ENCODE data around the gene SMAD6.
"Not testable (repeated sequence)": the region's sequence is repeated elsewhere in the genome, so short reads cannot be mapped to it uniquely, and the experiment has no call there.

The SMAD6 gene

DNA sequence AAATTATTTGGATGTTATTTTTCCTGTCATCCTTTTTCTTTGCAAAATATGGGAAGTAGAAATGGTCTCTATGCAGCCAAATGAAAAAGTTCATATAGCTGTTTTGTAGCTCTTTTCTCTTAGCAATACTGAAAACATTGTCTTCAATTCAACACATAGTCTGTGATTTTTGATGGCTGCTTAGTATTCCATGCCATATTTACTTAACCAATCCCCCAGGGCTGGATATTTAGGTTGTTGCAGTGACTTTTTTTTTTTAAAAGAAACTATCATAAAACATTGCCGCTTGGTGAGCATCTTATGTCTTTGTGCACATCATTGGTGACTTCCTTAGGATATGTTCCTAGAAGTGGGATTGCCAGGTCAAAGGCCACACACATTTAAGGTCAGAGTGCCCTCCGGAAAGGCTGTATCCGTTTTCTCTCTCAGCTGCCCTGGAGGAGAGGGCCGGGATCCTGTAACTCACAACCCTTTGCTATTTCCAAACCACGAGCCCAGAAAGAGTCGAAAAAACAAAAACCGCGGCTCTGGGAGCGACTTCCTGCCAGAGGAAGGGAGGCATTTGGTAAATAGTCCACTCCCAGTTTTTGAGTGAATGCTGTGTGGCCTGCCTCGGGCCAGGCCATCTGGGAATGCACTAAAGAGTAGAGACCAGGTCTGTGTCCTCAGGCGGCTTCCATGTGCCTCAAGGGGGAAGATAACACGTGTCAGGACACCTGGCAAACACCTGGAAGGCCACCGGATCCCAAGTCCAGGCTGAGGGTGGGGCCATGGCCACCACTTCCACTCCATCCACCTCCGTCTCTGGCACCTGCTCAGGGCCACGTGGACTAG is 41.9 kb downstream of the SMAD6 start:
- no peak for DNase-seq

DNA sequence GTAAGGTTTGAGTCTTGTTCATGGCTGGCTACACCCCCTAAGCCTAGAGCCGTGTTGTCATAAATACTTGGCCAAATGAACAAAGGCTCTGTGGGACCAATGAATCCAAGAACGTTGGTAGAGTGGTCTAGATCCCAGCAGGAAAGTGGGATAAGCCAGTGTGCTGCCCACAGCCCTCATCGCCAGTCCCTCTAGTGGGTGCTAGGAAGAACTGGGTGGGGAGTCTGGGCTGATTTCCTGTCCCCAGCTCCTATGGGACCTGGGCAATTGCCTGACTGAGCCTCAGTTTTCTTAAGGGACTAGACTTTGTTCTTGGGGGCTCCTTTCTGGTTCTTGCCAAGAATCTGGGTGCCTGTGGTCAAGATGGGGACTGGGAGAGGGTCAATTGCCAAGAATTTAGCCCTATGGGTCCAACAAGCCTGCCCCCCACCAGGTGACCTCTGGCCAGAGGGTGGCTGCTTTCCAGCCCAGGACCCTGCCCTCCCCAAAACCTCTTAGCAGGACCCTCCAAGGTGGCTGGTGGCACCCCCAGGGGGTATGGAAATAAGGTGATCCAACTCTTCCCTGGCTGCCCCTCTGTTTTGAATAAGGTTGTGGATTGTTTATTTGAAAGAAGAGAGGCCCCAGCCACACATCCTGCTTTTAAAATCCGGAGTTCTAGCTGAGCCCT is 42.7 kb downstream of the SMAD6 start:
- no peak for DNase-seq

DNA sequence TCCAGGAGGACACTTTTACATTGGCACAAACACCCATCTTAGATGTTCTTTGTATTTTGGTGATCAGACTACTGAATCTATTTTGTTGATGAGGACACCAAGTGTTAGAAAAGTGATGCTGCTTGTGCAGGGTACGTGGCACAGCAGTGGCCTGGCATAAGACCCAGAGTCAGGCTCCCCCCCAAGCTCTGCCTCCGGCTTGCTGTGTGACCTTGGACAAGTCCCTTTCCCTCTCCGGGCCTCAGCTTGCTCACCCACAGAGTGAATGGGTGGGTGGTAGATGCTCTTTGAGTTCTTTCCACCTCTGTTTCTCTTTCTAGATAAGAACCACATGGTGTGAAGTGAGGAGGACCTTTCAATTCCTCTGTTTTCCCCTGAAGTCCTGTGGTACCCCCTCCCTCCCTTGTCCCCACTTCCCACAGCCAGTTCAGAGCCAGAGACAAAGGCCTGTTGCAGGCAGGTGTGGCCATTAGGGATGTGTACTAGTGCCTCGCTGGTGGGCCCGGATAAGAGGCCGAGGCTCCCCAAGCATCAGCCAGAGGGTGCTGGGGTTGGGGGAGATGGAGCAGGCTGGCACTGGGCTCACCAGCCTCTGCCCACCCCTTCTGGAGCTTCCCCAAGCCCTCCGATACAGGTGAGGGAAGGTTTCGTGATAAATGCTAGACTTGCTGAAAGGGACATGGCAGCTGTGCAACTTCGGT is 43.6 kb downstream of the SMAD6 start:
- DNase-seq: no peak

DNA sequence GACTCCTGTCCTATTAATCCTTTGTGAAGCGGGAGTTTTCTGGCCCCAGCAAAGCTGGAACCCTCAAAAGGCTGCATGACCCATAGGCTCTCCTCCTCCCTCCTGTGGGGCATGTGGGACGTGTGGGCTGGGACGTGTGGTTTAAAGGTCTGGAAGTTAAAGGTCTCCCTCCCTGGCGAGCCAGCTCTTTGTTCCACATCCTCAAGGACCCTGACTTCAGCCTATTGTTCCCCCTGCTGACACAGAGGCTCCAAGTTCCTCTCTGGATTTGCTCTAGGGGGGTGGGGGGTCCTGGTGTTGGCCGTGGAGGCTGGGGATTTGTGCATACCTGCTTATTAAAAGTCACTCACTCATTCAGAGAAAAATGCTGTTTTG is 44.2 kb downstream of the SMAD6 start:
- DNase-seq: no peak

DNA sequence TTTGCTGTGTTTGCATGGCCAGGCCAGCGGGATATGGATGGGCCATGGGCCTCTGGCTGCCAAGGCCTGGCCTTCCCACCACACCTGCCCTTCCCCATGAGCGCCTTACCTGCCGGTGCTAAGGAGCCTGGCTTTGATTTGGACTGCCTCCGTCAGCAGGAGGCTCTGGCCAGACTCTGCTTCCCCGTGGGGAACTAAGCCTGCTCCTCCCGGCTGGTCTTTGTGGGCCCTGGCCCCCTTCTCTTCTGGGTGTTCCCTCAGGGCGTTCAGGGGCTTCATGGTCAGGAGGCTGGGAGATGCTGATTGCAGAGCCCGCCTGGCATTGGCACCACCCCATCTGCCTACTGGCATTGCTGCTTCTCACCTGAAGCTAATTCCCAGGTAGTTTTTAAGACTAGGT is 45.2 kb downstream of the SMAD6 start:
- no peak for DNase-seq

DNA sequence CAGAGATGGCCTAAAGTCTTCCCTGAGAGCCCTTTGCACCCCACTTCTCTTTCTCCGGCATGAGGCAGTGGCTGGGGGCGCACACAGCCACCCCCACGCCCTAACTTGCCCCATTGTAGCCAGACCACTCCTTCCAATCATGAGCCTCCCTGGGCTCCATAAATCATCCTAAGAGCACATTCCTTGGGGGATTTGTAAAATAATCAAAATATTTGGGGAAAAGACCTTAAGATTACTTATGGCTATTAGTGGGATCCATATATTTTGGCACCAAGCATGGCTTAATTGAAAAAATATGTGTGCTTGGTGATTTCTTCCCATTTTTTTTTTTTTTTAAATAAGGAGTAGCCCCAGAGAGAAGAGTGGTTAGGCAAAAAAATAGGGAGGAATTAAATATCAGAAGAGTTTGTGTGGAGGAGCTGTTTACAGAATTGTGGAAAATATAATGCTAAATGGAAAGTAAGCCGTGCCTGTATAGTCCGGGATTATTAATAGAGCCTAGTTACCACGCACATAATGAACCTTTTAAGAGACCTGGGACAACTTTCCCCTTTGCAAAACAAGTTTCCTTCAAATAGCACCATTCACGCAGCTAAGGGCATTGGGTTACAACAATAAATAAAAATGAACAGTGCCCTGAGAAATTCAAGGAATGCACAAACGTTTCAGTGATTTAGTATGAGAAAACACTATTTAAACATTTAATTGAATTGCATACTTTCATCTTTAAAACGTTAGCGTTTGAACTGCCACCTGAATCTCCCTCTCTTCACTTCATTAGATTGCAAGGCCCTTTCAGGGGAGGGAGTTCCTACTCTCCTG is 46.1 kb downstream of the SMAD6 start:
- DNase-seq: no peak

DNA sequence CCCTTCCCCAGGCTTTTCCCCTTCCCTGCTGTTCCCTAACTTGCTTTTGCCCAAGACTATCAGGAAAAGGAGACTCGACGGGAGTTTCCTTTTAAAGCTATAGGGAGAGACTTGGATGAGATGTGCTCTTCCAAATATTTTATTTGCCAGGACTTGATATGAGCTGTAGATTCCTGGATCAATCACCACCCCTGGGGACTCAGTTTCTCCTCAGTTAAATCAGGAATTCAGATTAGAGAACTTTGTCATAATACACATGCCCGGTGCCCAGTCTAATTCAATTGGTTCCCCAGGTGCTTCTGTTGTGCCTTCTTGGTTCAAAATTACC is 46.6 kb downstream of the SMAD6 start:
- DNase-seq: no peak

DNA sequence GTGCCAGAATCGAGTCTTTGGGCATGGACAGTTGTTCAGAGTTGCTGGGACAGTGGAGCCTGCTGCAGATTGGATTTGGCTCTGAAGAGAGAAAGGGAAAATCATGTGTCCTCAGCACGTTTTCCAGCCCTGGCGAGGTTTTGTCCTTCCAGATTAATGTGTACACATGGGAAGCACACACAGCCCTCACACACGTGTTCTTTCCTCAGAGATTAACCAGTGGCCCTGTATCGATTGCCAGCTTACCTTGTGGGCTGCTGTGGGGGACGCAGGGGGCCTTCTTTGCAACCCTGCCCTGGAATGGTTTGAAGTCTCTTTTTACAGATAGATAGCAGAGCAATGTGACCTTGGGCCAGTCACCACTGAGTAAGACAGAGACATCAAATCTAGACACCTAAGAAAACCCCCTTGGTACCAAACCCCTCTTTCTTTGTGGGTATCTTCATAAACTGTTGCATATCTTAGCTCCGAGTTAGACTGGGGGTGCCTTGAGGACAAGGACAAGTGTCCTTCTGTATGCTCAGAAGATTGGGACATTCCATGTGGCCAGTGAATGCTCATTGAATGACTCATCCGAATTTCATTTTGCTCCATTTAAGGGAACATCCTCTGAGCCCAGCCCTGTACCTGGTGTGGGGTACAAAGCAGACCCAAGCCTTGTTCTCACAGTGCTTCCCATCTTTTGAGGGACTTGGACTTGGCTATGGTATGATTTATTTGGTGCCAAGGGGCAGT is 48.0 kb downstream of the SMAD6 start:
- no peak for DNase-seq

DNA sequence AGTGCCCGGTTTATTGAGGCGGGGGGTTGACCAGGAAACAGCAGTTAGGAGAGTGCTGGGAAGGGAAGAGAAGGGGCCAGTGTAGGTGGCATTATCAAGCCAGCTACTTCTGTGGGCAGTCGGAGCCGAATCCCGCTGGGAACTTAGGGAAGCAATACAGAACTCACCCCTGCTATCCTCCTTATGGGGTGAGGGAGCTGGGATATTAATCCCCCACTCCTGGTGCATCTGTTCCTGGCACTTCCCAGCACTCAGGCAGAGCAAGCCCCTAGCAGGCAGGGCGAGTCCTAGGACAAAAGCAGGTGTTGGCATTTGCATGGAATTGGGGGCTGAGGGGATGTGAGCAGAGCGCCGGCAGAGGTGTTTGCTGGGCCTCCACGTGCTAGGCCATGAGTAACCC is 48.6 kb downstream of the SMAD6 start:
- no peak for DNase-seq

DNA sequence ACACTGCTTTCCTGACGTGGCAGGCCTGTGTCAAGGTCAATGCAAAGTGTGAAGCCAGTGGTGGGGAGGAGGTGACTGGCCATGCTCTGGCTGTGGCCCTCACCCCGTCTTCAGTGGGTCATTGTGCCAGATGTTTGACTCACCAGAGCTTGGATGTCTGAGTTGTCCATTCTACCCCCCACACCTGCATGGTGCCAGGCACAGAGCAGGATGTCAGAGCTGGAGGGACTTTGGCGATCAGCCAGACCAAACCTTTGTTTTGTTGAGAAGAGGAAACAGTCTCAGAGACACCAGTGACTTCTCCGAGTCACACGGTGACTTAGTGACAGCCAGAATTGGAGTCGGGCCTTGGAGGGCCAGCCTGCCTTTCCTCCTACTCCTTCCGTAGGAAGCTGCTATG is 49.5 kb downstream of the SMAD6 start:
- DNase-seq: no peak

DNA sequence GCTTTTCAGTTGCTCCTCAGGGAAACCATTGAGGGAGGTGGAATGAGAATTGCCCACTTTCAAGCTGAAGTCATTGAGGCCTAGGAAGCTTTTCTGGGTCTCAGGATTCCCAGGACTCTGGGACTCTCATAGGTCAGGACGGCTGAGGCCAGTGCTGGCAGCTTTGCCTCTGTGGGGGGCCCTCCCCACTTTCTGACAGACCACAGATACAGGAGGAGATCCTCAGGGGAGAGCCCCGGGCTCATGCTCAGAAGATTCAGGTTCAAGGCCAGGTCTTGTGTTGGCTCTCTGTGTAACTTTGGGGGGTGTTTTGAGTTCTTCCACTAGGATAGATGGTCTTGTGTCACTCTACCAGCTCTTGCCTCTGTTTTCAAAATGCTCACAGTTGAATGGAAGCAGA is 50.0 kb downstream of the SMAD6 start:
- no peak for DNase-seq

DNA sequence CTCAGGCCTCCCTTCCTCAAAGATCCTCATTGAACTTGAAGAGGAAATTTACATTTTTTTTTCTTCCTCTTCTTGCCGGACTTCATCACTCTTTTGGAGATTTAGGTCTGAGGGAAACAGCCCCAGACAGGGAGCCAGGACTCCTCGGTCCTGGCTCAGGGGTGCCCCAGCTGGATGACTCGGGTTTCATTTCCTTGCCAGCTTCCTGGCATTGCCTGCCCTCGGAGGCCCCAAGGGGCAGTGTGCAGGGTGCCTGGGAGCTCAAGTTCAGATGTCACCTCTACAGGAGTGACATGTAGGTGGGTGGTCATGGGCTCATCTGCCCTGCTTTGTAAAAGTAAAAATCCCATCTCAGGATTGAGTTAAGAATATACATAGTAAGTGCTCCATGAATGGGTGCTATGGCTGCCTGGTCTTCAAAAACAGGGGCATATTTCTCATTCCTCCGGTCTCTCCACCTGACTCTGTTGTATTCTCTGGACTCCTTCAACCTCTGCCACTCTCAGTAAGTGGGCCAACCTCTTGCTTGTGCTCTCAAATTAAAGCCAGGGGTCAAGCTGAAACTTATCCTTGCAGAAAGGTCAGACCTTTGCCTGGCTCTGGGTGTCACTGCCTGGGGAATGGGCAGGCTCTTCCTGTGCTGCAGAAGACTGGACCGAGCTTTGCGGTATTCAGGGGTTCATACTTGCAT is 51.8 kb downstream of the SMAD6 start:
- no peak for DNase-seq

DNA sequence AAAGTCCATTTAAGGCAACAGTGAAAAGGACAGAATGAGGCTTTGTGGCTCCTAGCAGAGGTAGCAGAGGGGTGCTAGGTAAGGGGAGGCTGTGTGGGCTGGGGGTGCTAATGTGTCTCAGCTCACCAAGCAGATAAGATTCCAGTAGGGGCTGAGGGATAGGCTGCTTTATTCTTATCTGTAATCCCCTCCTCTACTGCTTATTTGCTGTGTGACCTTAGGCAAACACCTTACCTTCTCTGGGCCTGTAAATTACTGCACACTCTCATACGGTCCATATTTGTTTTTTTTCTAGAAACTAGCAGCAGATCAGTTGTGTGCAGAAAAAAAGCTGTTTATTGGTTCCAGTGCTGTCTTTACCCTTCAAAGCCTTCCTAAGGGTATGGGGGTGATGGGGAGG is 52.8 kb downstream of the SMAD6 start:
- no peak for DNase-seq

DNA sequence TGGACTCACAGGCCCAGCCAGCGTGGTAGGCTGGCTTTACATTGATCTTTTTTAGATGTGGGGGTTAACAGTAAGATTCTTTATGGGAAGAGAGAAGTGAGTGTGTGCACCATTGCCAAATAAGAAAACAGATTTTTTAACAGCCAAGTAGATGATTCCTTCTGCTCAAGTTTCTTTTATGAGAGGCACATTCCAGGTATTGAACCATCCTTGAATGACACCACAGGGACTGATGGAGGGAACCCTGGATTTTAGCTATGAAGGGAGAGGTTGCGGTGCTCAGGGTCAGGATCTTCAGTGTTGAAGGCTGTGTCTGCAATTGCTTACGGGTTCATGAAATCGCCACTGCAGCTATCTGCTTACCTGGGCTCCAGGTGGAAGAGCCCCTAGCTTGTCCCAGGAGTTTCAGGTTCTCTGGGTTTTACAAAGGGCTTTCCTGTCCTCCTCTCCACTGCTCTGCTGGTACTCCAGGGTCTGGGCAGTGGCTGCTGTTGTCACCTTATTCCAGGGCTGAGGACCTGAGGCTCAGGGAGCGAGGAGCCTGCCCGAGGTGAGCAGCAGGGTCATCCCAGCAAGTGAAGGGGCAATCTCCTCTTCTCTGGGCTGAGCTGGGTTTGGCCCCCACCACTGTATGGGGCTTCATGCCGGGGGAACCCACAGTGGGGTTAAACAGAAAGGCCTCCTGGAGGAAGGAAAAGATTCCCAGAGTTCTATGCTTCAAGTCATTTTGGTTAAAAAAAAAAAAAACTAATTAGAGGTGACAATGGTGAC is 53.4 kb downstream of the SMAD6 start:
- no peak for DNase-seq

DNA sequence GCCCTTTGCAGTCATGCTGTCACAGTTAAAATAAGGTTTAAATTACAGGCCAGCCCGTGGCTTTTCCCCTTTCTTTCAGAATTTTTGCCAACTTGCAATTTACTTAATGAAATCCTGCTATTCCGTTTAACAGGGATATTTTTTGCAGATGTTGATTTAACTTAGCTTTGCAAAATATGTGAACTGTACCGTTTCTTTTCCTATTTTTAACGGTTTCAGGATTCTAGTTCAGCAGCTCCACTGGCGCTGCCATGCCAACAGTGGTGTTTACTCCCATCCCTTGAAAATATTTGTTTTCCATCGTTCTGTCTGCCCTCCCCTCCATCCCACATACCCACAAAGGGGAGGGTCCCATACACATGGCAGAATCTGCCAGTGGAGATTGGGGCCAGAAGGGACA is 54.3 kb downstream of the SMAD6 start:
- DNase-seq: peak; percentile 81

DNA sequence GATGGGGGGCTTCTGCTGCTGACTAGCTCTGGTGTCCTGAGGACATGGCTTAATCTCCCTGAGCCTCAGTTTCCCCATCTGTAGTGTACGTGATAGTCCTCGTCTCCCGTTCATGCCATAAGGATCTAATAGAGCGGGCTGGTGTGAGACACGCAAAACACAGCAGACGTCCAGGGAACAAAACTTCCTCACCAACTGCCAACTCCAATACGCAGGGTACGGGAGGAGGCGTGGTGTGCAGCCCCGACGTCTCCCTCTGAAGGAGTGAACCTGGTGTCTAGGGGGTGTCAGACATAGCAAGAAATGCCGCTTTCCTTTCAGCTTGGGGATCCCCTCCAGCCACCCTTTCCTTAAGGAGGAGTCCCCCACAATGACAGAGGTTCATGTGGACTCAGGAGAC is 55.0 kb downstream of the SMAD6 start:
- DNase-seq: no peak

DNA sequence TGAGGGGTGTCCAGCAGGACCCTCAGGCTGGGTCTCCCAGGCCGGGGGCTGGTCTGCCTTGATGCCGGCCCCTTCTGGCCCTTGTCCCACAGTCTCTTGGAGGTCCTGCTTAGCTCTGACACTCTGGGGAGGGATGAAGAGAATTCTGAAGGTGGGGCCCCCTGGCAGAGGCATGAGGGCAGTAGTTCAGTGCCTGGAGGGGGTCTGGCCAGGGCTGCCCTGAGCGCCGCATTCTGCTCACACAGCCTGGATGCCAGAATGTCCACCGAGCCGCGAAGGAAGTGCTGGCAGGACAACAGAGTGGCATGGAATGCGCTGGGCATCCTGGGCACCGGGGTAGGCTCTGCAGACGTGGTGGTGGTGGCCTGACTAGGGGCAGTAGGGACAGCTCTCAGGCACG is 55.5 kb downstream of the SMAD6 start:
- no peak for DNase-seq

DNA sequence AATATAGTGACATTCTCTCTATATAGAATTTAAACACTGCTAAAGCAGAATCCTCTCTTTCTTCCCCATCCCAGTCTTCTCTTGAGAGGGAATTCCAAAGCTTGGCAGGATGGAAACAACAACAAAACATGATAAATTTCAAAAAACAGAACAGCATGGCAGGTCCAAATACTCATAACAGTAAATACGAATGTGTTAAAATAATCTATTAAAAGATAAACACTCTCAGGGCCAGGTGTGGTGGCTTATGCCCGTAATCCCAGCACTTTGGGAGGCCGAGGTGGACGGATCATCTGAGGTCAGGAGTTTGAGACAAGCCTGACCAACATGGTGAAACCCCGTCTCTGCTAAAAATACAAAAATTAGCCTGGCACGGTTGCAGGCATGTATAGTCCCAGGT is 56.2 kb downstream of the SMAD6 start:
- not testable (repeated sequence) for DNase-seq

DNA sequence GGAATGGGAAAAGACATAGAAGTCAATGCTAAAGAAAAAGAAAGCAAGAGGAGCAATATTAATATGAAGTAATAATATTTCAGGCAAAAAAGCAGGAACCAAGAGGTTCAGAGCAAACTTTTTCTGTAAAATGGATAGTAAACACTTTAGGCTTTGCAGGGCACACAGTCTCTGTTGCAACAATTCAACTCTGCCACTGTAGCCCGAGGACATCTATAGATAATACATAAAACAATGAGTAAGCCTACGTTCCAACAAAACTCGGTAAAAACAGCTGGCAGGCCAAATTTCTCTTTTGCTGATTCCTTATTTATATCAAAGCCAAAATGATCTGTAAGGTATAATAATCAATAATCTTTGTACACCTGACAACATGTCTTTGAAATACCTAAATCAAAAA is 56.8 kb downstream of the SMAD6 start:
- DNase-seq: no peak

DNA sequence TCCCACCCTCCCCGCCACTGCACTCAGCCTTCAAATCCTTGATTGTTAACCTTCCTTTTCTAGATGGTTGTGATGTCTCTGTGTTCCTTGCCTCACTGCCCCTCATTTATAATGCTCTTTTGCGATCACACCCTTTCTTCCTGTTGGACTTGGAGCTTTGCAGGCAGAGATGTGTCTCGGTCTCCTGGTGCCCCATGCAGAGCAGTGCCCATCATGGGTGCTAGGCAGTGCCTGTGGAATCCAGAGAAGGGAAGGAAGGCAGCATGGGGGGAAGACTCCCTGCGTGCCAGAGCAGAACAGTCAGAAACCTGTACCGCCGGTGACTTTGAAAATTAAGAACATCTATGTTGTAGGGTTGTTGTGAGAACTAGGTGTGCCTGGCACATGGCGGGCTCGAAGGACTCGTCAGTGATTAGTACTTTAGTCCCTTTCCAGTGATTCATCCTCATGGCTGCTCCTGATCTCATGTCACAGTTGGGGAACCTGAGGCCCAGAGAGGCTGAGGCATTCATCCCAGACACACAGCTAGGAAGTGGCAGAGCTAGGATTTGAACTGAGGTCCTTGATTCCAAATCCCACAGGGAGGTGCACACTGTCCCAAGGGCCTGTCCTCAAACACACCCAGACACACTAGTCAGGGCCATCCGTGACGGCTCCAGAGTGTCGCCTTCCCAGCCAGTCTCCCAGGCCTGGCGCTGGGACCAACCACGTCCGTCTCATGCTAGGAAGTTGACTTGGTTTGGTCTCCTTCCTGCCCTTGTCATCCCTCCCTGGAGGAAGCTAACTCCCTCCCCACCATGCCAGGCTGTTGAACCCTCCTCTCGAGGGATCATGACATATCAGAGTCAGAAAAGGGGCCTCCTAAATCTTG is 58.3 kb downstream of the SMAD6 start:
- DNase-seq: no peak
